ENCODE measurements around the gene KRT14. TPM values are rescaled to one million over a fixed set of nuclear protein-coding genes. Genes with fewer than 3 reads are reported as not detected.

KRT14 gene
- total RNA-seq, 1 donor from 2014 or later: 1.0 TPM

DNA sequence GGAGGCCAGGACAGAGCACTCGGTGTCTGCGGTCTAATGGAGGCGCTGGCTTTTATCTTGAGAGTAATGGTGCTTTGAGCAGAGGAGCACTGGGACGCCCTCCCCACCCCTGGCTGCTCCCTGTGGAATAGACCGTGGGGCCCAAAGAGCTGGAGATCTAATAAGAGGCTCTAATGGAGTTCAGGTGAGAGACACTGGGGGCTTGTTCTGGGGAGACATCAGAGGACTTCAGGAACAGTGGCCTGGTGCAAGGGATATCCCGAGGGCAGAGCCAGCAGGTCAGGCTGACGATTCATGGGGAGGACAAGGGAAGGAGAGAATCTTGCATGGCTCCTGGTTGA is 49.1 kb downstream of the KRT14 start:
- Histone ChIP-seq H3K36me3 (ENCODE audit: insufficient read depth, low read length) (no peaks in the 10 kb centered on the region), H3K79me2 (ENCODE audit: insufficient read depth, low read length) (no peaks in the 10 kb centered on the region), H3K9ac (ENCODE audit: low read length) (no peak overlapping the region), H3K9me3 (ENCODE audit: insufficient read depth, low read depth, low read length) (no peaks in the 10 kb centered on the region), H3K27ac (ENCODE audit: low read depth, low read length) (no peak overlapping the region), H3K4me1 (ENCODE audit: insufficient read depth, low read length) (peaks cover 11% of the 10 kb centered on the region), H4K20me1 (ENCODE audit: insufficient read depth, low read length) (no peaks in the 10 kb centered on the region), H3K27me3 (ENCODE audit: insufficient read depth, low read length) (no peaks in the 10 kb centered on the region), H2AFZ (ENCODE audit: low read depth, low read length) (no peak overlapping the region), H3K4me2 (ENCODE audit: low read length) (no peak overlapping the region), H3K4me3 (ENCODE audit: insufficient read depth, low read depth, low read length) (no peak overlapping the region)
- FAIRE-seq: no peak
- peaks cover 20% of the 10 kb centered on the region for H3K4me1 Mint-ChIP-seq (ENCODE audit: low read depth, unreplicated experiment)
- DNase-seq (ENCODE audit: low read depth): no peak
- H3K36me3 Mint-ChIP-seq (ENCODE audit: low read depth, unreplicated experiment): peaks cover 2% of the 10 kb centered on the region
- H3K4me3 Mint-ChIP-seq (ENCODE audit: unreplicated experiment): no peak overlapping the region
- peak overlapping the region; percentile 69 for H3K27ac Mint-ChIP-seq (ENCODE audit: unreplicated experiment)
- peaks cover 14% of the 10 kb centered on the region for H3K27me3 Mint-ChIP-seq (ENCODE audit: low read depth, unreplicated experiment)
- TF ChIP-seq EZH2 (IDR thresholded peaks at IDR 0.05; ENCODE audit: insufficient read depth, low read length): no peak
- TF ChIP-seq, protein P1, sequence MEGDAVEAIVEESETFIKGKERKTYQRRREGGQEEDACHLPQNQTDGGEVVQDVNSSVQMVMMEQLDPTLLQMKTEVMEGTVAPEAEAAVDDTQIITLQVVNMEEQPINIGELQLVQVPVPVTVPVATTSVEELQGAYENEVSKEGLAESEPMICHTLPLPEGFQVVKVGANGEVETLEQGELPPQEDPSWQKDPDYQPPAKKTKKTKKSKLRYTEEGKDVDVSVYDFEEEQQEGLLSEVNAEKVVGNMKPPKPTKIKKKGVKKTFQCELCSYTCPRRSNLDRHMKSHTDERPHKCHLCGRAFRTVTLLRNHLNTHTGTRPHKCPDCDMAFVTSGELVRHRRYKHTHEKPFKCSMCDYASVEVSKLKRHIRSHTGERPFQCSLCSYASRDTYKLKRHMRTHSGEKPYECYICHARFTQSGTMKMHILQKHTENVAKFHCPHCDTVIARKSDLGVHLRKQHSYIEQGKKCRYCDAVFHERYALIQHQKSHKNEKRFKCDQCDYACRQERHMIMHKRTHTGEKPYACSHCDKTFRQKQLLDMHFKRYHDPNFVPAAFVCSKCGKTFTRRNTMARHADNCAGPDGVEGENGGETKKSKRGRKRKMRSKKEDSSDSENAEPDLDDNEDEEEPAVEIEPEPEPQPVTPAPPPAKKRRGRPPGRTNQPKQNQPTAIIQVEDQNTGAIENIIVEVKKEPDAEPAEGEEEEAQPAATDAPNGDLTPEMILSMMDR (IDR thresholded peaks at IDR 0.05; ENCODE audit: insufficient read depth, low read depth, low read length): no peak
- no peaks in the 10 kb centered on the region for H3K9me3 Mint-ChIP-seq (ENCODE audit: unreplicated experiment)

DNA sequence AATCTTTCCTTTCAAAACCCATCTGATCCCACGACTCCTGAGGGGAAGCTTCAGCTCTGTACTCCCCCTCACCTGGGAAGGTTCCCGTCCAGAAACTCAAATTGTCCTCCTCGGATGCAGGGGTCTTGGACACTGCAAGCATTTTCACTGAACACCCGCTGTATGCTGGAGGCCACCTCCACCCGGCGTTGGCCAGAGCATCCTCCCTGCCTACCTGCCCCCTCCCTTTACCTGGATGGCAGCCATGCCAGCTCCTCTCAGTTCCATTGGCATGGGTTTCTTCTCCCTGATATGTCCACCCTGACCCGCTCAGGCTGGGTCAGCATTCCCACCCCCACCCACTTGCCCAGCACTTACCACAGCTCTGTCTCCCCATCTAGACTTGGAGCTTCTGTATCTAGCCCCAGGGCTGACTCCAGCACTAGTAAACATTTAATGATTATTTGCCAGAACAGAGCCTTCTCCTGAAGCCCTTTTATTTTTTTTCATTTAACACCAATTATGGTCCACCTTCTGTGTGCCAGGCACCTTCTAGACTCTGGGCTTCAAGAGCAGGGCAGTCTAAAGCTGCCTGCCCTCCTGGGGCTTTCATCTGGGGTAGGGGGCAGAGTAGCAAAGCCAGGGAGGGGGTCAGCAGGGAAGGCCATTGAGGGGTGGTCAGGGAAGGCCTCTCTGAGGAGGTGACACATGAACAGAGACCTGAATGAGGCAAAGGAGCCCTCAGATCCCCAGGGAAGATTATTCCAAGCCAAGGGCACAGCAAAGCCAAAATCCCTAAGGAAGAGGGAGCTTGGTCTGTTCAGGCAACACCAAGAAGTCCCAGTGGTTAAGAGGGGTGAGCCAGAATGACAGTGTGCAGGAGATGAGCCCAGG is 49.7 kb downstream of the KRT14 start:
- Histone ChIP-seq H3K36me3 (ENCODE audit: insufficient read depth, low read length) (no peaks in the 10 kb centered on the region), H3K4me2 (ENCODE audit: low read length) (no peak overlapping the region), H3K79me2 (ENCODE audit: insufficient read depth, low read length) (no peaks in the 10 kb centered on the region), H3K4me3 (ENCODE audit: insufficient read depth, low read depth, low read length) (no peak overlapping the region), H2AFZ (ENCODE audit: low read depth, low read length) (no peak overlapping the region), H3K27me3 (ENCODE audit: insufficient read depth, low read length) (no peaks in the 10 kb centered on the region), H4K20me1 (ENCODE audit: insufficient read depth, low read length) (no peaks in the 10 kb centered on the region), H3K27ac (ENCODE audit: low read depth, low read length) (no peak overlapping the region), H3K9ac (ENCODE audit: low read length) (no peak overlapping the region), H3K4me1 (ENCODE audit: insufficient read depth, low read length) (peaks cover 11% of the 10 kb centered on the region), H3K9me3 (ENCODE audit: insufficient read depth, low read depth, low read length) (no peaks in the 10 kb centered on the region)
- Mint-ChIP-seq H3K27me3 (ENCODE audit: low read depth, unreplicated experiment) (peaks cover 14% of the 10 kb centered on the region), H3K27ac (ENCODE audit: unreplicated experiment) (peak overlapping the region; percentile 58), H3K4me1 (ENCODE audit: low read depth, unreplicated experiment) (peaks cover 20% of the 10 kb centered on the region), H3K9me3 (ENCODE audit: unreplicated experiment) (no peaks in the 10 kb centered on the region), H3K36me3 (ENCODE audit: low read depth, unreplicated experiment) (peaks cover 2% of the 10 kb centered on the region), H3K4me3 (ENCODE audit: unreplicated experiment) (no peak overlapping the region)
- FAIRE-seq (no peak), DNase-seq (ENCODE audit: low read depth) (no peak)
- no peak for TF ChIP-seq EZH2 (IDR thresholded peaks at IDR 0.05; ENCODE audit: insufficient read depth, low read length)
- TF ChIP-seq, protein P1 (IDR thresholded peaks at IDR 0.05; ENCODE audit: insufficient read depth, low read depth, low read length): no peak

Measured in astrocyte (in vitro differentiated cells and primary cell).